Caco-2 (cell line): ENCODE measurements around the gene DSCAML1. TPM values are rescaled to one million over a fixed set of nuclear protein-coding genes. Genes with fewer than 3 reads are reported as not detected.
A peak's percentile ranks its signal among the peaks of the same experiment; 100 is the strongest.

Source experiments
- BruUV-seq: library from RNA; stranded (reverse); fragments of 400-500 nt; replicated peaks from 2 replicates; lab custom pipeline; 2021; lab: Mats Ljungman, UMichigan
- CTCF ChIA-PET: fragments of 300-600 bp; sonication (Branson Sonifier 250); formaldehyde crosslinking; loops from one replicate; lab custom pipeline; 2022; ENCODE audit warnings: antibody characterized with exemption; lab: Charles Lee
- POLR2A ChIA-PET: fragments of 300-600 bp; sonication (Branson Sonifier 250); formaldehyde crosslinking; loops from one replicate; lab custom pipeline; 2022; ENCODE audit warnings: antibody characterized with exemption; lab: Charles Lee
- DNase-seq, 2 experiments: peaks; one replicate each; pipeline versions ENCODE4 v3.0.0 to v3.0.0-alpha.2; 2020 to 2022
- H3K27me3 ChIP-seq: replicated peaks from 2 replicates; pipeline ENCODE4 v1.6.0; 2011; ENCODE audit warnings: low read length; ENCODE audit not compliant: control insufficient read depth, insufficient read depth
- H3K36me3 ChIP-seq: 2 replicates; pipeline ENCODE4 v1.5.1; 2011; ENCODE audit warnings: low read length; ENCODE audit not compliant: control insufficient read depth, insufficient read depth
- H3K4me1 ChIP-seq: fragments of 250-450 bp; sonication (Bioruptor Pico); 2 replicates; pipeline ENCODE4 v1.5.1; 2020; ENCODE audit warnings: mild to moderate bottlenecking
- H3K4me3 ChIP-seq: 2 replicates; pipeline ENCODE4 v1.5.1; 2011; ENCODE audit warnings: low read depth, mild to moderate bottlenecking, control low read depth, low read length
- H3K9me3 ChIP-seq: fragments of 250-450 bp; sonication (Bioruptor Pico); 2 replicates; pipeline ENCODE4 v1.5.1; 2020; ENCODE audit warnings: mild to moderate bottlenecking, moderate library complexity
- H3K27ac Mint-ChIP-seq: one replicate; pipeline ENCODE4 v1.8.0; 2022; ENCODE audit warnings: mixed read lengths; ENCODE audit not compliant: unreplicated experiment
- H3K27me3 Mint-ChIP-seq: one replicate; pipeline ENCODE4 v1.8.0; 2022; ENCODE audit warnings: mixed read lengths; ENCODE audit not compliant: insufficient read depth, unreplicated experiment
- H3K36me3 Mint-ChIP-seq: one replicate; pipeline ENCODE4 v1.8.0; 2022; ENCODE audit warnings: mild to moderate bottlenecking, mixed read lengths; ENCODE audit not compliant: insufficient read depth, unreplicated experiment
- H3K4me1 Mint-ChIP-seq: one replicate; pipeline ENCODE4 v1.8.0; 2022; ENCODE audit warnings: low read depth, mixed read lengths; ENCODE audit not compliant: unreplicated experiment
- H3K4me3 Mint-ChIP-seq: one replicate; pipeline ENCODE4 v1.8.0; 2022; ENCODE audit warnings: mild to moderate bottlenecking, moderate library complexity, mixed read lengths; ENCODE audit not compliant: unreplicated experiment
- H3K9me3 Mint-ChIP-seq: one replicate; pipeline ENCODE4 v1.8.0; 2022; ENCODE audit warnings: mixed read lengths; ENCODE audit not compliant: unreplicated experiment
- intact Hi-C: fragments of 100-400 bp; cut with micrococcal nuclease; formaldehyde crosslinking; loops from one replicate; pipeline ENCODE4 v1.10.0; 2022; ENCODE audit not compliant: unreplicated experiment
- total RNA-seq: library from RNA; stranded (reverse); gene quantifications from 2 replicates; pipeline ENCODE4 v1.2.3, GENCODE V29; 2022
- TF ChIP-seq, protein P1 (sequence below), 2 experiments: fragments of 200-600 bp in 1 of 2; IDR thresholded peaks; 1 replicate in 1 of 2; 2 replicates in 1 of 2; pipeline versions ENCODE4 v1.5.1 to v1.8.0; 2011 to 2022; ENCODE audit warnings: antibody characterized with exemption in 1 of 2, control low read depth in 1 of 2, inconsistent platforms in 1 of 2, low read depth in 1 of 2, low read length in 1 of 2, mild to moderate bottlenecking in 1 of 2, moderate library complexity in 1 of 2; ENCODE audit not compliant: insufficient read depth in 1 of 2, severe bottlenecking in 1 of 2, unreplicated experiment in 1 of 2

The DSCAML1 gene
- total RNA-seq, 1 experiment from 2014 or later: not detected

DNA sequence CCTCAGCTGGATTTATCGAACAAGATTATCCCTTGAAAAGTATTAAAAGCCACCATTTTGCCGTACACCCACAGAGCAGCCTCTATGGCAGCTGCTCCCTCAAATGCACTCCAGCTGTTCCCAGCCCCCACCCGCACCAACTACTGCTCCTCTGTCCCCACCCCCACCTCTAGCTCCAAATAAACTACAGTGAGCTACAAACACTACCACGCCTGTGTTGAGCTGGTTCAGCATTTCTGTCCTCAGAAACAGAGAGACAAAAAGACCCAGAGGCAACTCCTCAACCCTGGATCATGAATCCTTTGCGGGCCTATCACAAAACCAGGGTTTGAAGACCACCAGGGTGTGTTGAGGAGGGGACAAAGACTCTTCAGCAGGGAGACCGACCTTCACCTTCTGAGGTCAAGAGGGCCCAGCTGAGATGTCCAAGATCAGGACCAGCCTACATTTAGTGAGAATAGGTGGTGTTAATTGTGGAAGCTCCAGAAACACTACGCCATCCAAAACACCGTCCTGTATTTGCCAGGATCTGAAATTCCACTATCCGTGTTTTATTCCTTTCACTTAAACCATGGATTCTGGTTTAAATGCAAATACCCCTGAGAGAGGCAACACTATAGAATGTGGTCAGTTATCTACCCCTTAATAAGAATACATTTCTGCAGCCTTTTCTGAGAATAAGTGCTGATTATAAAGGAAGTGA is 195.9 kb downstream of the DSCAML1 start:
- Histone ChIP-seq H3K4me3 (no peak overlapping the region), H3K27me3 (no peaks in the 10 kb centered on the region; the same call in none of the 2 replicates), H3K36me3 (no peaks in the 10 kb centered on the region), H3K9me3 (no peaks in the 10 kb centered on the region), H3K4me1 (no peaks in the 10 kb centered on the region)
- H3K9me3 Mint-ChIP-seq: no peaks in the 10 kb centered on the region
- no peak overlapping the region for H3K4me3 Mint-ChIP-seq
- peaks cover 20% of the 10 kb centered on the region for H3K27me3 Mint-ChIP-seq
- TF ChIP-seq, protein P1, sequence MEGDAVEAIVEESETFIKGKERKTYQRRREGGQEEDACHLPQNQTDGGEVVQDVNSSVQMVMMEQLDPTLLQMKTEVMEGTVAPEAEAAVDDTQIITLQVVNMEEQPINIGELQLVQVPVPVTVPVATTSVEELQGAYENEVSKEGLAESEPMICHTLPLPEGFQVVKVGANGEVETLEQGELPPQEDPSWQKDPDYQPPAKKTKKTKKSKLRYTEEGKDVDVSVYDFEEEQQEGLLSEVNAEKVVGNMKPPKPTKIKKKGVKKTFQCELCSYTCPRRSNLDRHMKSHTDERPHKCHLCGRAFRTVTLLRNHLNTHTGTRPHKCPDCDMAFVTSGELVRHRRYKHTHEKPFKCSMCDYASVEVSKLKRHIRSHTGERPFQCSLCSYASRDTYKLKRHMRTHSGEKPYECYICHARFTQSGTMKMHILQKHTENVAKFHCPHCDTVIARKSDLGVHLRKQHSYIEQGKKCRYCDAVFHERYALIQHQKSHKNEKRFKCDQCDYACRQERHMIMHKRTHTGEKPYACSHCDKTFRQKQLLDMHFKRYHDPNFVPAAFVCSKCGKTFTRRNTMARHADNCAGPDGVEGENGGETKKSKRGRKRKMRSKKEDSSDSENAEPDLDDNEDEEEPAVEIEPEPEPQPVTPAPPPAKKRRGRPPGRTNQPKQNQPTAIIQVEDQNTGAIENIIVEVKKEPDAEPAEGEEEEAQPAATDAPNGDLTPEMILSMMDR (IDR thresholded peaks at IDR 0.05; ENCODE audit: insufficient read depth in 1 of 2, low read depth in 1 of 2, low read length in 1 of 2, severe bottlenecking in 1 of 2, unreplicated experiment in 1 of 2): no peak
- no peak for DNase-seq
- intact Hi-C loops: no loop called here
- H3K27ac Mint-ChIP-seq: no peak overlapping the region
- no peaks in the 10 kb centered on the region for H3K4me1 Mint-ChIP-seq
- BruUV-seq: no TSS peak
- H3K36me3 Mint-ChIP-seq: no peaks in the 10 kb centered on the region
- ChIA-PET POLR2A (no interaction called here), CTCF (no interaction called here)

DNA sequence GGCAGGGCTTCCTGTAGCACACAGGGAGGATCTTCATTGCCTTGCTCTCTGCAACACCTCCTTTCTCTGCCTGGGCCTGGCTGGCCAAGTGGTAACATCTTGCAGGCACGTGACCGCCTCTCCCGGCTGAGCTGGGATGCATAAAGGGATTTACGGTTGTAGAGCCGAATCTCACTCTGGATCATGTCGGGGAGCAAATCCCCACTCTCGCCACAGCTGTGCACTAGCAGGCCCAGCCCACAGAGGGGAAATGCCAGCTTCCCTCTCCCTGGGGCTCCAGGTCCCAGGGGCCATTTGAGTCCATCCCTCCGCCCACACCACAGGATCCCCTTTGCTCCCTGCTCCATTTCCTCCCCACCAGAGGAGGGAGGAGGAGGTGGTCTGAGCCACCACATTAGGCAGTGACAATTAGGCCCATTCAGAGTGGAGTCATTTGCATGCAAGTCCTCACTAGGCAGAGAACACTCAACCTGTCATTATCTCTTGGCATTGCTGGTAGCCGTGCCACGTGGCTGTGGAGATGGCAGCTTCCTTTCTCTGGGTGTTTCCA is 196.7 kb downstream of the DSCAML1 start:
- DNase-seq: no peak
- Histone ChIP-seq H3K4me3 (no peak overlapping the region), H3K36me3 (no peaks in the 10 kb centered on the region), H3K9me3 (no peaks in the 10 kb centered on the region), H3K4me1 (no peaks in the 10 kb centered on the region), H3K27me3 (no peaks in the 10 kb centered on the region; the same call in none of the 2 replicates)
- Mint-ChIP-seq H3K9me3 (no peaks in the 10 kb centered on the region), H3K36me3 (no peaks in the 10 kb centered on the region), H3K27me3 (peaks cover 17% of the 10 kb centered on the region), H3K4me3 (no peak overlapping the region), H3K4me1 (no peaks in the 10 kb centered on the region), H3K27ac (no peak overlapping the region)
- CTCF ChIA-PET: no interaction called here
- BruUV-seq: no TSS peak
- intact Hi-C loops: no loop called here
- TF ChIP-seq, protein P1 (IDR thresholded peaks at IDR 0.05; ENCODE audit: insufficient read depth in 1 of 2, low read depth in 1 of 2, low read length in 1 of 2, severe bottlenecking in 1 of 2, unreplicated experiment in 1 of 2): no peak
- POLR2A ChIA-PET: no interaction called here

DNA sequence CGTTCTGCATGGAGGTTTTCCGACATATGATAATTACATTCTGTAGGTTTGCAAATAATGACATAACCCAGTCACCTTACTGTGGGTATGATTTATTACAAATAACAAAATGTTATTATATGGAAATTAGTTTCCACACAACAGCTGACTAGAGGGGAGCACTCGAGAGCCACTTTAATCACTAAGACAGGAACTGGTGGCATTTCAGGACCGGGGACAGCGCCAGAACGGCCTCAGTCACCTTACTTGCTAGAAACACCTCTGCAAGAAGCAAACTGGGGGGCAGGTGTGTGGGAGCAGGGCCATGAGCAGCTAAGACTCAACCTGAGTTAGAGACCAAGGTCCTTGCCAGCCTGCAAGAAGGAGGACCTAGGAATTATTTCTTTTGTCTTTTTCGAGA is 199.9 kb downstream of the DSCAML1 start:
- peaks cover 14% of the 10 kb centered on the region for H3K27me3 Mint-ChIP-seq
- intact Hi-C loops: no loop called here
- Histone ChIP-seq H3K36me3 (no peaks in the 10 kb centered on the region), H3K4me3 (no peak overlapping the region), H3K9me3 (no peaks in the 10 kb centered on the region), H3K27me3 (peaks cover 2% of the 10 kb centered on the region), H3K4me1 (no peaks in the 10 kb centered on the region)
- H3K4me1 Mint-ChIP-seq: no peaks in the 10 kb centered on the region
- TF ChIP-seq, protein P1 (IDR thresholded peaks at IDR 0.05; ENCODE audit: insufficient read depth in 1 of 2, low read depth in 1 of 2, low read length in 1 of 2, severe bottlenecking in 1 of 2, unreplicated experiment in 1 of 2): no peak
- H3K4me3 Mint-ChIP-seq: no peak overlapping the region
- DNase-seq: peak; percentile 76 to 85
- BruUV-seq: no TSS peak
- H3K27ac Mint-ChIP-seq: no peak overlapping the region
- H3K36me3 Mint-ChIP-seq: no peaks in the 10 kb centered on the region
- H3K9me3 Mint-ChIP-seq: no peaks in the 10 kb centered on the region
- ChIA-PET CTCF (no interaction called here), POLR2A (no interaction called here)
